NB4 (cell line): ENCODE measurements around the gene SSNA1.

Experiments
- CTCF ChIP-seq: IDR thresholded peaks from one replicate; pipeline ENCODE4 v1.5.1; 2012; ENCODE audit warnings: low read depth, low read length
- MYC ChIP-seq: IDR thresholded peaks from 2 replicates; pipeline ENCODE4 v1.6.1; 2011; ENCODE audit warnings: low read depth, low read length

GRCh38 chr9:137148661-137149060 lies 39.8 kb upstream of the SSNA1 start:
- no peak for TF ChIP-seq MYC
- TF ChIP-seq CTCF = no peak
